Mammary epithelial cell (primary cell): ENCODE results near the gene FAM111A.

ENCODE experiments used
- CTCF ChIP-seq, 2 donors: IDR thresholded peaks in 1 of 2; conservative IDR thresholded peaks in 1 of 2; 2 replicates each; pipeline ENCODE4 v1.5.1; 2011 to 2012; ENCODE audit warnings: inconsistent platforms in 2 of 2, low read length in 2 of 2, mild to moderate bottlenecking in 2 of 2, control low read depth in 1 of 2, low read depth in 1 of 2; ENCODE audit not compliant: insufficient read depth in 1 of 2; ENCODE audit errors: extremely low read depth in 1 of 2
- EZH2 ChIP-seq: IDR thresholded peaks from 2 replicates; pipeline ENCODE4 v1.6.1; 2012; ENCODE audit warnings: low read length, inconsistent platforms, borderline replicate concordance

- TF ChIP-seq CTCF (conservative IDR thresholded peaks at IDR 0.05 in 1 of 2, IDR thresholded peaks at IDR 0.05 in 1 of 2; ENCODE audit: extremely low read depth in 1 of 2, insufficient read depth in 1 of 2, low read depth in 1 of 2, low read length in 2 of 2) (no peak), EZH2 (no peak)
Measured at GRCh38 chr11:59199546-59200422, 57.1 kb downstream of the FAM111A start.
